KG1 (cell line): ENCODE measurements around the gene TMEM164.

Experiments
- DNase-seq: peaks from one replicate; lab custom pipeline; 2025; lab: John Stamatoyannopoulos, UW

The TMEM164 gene

DNA sequence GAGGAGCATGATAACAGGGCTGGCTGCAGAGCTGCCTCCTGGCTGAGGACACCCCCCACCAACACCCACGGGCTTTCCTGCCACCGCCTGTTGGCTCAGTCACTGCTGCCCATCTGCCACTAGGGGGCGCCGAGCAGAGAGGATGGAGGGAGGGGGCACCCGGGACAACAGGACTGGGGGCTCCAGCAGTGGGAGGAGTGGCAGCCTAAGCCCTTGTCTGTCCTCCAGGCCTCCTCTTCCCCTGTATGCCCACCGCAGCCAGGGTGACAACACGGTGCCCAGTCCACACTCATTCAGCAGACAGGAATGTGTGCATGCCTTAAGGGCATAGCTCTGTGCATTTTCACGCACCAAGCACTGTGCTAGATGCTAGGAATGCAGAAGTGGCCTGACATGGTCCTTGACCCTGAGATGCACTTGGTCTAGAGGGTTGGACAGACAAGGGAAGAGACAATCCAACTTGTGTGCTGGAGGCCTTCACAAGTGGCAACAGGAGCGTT lies 165.1 kb downstream of the TMEM164 start:
- no peak for DNase-seq

DNA sequence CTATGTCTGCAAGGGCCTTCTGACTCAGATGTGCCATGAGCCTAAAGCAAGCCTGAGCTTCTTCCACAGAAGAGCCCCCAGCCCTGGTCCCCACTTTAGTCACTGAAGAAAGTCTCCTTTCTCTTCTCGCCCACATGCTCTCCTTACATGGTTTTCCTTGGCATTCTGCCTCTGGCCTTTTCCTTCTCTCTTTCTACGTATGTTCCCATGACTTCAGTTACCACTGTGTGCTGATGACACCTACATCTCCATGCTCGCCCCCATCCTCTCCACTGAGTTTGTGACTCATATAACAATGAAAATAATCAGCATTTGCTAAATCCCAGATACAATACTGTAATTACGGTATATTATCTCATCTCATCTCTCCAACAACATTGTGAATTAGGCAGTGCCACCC lies 165.7 kb downstream of the TMEM164 start:
- no peak for DNase-seq

GRCh38 chrX:110170029-110170428 lies 167.1 kb downstream of the TMEM164 start:
- DNase-seq, result no peak

- no peak for DNase-seq
Observed at GRCh38 chrX:110171442-110171841, 168.5 kb downstream of the TMEM164 start.

GRCh38 chrX:110172215-110172614 lies 169.3 kb downstream of the TMEM164 start:
- no peak for DNase-seq

- DNase-seq, result no peak
Observed at GRCh38 chrX:110173192-110174175, 170.6 kb downstream of the TMEM164 start.

GRCh38 chrX:110175146-110175545 lies 172.2 kb downstream of the TMEM164 start:
- DNase-seq, result no peak

DNA sequence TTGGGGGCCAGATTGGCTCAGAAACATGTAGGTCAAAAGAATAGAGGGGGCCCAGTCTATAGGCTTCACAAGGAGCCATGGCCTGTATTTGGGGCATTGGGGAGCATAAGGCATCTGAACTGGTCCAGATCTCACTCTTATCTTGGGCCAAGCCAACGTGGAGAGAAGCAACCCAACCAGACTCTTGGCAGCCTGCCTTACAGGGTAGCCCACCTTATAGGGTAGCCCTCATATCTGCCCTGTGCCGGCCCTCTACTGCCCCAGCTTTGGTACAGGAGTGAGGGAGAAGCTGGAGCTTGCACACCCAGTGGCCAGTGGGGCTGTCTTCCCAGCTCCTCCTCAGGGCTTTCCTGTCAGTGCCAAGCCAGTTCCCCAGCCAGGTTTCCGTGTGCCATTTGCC lies 172.8 kb downstream of the TMEM164 start:
- DNase-seq, result no peak

DNA sequence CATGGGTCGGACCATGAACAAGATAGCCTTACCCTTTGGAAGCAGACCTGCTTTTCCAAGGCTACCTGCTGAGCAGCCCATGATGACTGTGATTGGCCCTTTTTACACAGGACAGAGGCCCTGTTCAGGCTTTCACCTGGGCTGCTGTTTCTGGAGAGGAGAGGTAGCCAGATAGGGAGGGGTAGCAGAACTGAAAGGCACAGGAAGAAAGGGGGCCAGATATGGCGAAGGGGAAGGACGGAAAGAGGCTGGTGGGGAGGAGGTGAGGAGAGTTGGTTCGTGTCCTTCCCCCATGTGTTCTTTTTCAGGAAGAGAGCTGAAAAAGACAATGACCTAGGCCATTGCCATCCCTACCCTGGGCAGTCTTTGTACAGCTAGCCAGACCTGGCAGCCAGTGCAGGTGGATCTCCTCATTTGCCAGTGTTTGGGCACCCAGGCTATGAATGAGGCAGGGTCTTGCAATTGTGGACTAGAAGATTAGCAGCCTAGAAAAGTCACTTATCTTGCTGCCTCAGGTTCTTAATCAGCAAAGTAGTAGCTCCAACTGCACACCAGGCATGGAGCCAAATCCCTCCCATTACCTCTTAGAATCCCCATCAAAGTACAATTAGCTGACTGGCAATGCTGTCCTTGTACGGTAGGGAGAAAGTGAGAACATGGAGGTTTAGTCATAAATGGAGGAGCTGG lies 175.4 kb downstream of the TMEM164 start:
- DNase-seq, result no peak

DNA sequence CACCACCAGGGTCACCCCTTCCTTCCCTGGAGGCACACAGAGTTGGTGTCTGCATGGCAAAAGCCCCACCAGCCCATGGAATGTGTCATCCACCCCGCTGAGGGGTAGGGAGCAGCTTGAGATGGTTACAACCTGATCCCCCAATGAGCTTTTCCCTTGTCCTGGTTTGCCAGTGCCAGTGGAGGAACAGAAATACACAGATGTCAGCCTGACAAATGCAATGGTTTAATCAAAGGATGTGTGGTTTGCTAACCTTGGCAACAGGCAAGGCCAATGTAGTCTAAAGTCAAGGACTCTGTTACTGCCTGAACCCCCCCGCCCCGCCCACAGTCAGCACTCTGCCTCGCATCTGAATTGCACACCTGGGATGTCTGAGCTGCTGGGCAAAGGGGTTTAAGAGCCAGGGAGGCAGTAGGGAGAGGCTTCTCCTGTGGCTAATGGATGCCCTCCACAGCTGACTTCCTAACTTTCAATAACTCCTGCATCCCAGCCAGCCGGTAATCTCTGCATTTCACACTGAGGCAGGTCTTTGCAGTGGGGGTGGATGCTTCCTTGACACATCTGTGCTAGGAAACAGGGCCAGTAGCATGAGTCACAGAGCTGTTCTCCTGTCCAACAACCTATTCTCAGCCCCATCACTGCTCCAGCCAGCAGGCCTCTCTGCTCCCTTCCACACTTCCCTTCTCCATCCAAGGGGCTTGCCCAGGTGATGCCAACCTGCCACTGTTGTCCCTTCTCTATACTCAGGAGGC lies 177.4 kb downstream of the TMEM164 start:
- no peak for DNase-seq

DNA sequence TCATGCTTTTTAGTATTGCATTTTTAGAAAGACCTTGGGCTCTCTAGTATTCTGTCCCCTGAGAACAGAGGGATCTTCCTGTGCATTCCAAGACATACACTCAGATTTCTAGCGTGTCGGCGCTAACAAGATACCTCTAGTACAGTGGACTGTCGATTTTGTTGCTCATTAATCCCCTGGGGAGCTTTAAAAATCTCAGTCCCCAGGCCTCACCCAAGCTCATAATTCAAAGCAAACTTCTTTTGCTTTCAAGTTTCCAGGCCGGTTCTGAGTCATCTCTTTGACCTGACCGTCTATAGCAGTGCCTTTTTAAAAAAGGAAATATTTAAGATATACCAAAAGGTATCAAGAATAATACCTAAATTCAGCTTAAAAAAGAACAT lies 178.0 kb downstream of the TMEM164 start:
- DNase-seq, result no peak

DNA sequence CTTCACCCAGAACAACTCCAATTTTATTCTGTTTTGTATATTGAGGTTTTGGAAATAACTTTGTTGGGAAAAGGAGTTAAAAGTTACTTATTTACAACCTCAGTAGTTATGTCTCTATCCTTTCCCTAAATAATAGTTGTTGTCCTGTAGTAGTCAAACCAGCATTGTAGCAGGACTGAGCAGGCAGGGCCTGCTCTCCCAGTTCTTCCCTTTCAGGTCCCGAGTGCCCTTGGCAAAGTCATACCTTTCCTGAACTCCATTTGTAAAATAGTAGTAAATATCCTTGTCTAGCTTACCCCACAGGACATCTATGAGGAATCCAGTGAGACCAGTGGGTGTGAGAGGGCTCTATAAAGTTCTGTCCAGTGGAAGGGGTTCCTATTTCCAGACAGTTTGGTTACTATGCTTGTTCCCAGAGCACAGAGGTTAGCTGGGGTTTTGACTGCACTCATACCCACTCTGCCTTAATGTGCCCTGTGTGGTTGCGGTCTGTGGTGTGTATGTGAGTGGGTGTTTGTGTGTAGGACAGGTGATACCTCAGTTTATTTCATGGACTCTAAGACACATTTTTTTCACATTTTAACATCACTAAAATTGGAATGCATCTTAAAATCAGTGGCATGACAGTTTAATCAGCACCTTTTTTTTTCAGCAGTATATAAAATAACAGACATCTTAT lies 178.7 kb downstream of the TMEM164 start:
- DNase-seq, result no peak

- DNase-seq, result no peak
Observed at GRCh38 chrX:110182362-110182761, 179.4 kb downstream of the TMEM164 start.

- no peak for DNase-seq
Observed at GRCh38 chrX:110182865-110183264, 180.0 kb downstream of the TMEM164 start.

DNA sequence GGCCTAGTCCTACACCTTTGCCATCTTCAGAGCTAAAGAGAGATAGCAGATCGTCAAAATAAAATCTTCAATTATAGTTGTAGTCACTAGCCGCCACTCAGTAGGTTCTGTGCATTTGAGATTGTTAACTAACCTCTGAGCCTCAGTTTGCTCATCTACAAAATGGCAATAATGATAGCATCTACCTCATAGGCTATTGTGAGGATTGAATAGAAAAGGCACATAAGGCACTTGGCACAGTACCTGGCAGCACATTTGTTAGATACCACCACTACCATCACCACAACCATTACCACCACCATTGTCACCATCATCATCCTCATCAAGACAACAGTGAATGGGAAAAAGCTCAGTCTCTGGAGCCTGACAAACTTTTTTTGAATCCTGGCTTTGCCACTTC lies 180.4 kb downstream of the TMEM164 start:
- DNase-seq, result no peak

GRCh38 chrX:110188701-110189558 lies 186.0 kb downstream of the TMEM164 start:
- DNase-seq, result no peak

DNA sequence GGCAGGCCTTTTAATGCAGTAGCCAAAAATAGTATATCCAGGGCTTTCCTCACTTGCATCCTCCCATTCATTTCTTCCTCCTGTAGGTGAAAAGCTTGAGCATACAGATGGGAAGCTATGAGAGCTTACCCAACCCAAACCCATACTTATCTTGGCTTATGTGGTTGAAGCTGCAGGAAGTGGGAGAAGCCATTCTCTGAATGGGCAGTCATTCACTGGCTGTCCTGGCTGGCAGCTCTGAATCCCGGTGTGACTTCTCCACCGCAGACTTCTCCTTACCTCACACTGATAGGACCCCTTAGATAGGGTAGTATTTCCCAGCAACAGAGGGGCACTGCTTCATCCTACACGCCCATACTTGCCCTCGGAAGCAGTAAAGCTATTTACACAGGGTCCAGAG lies 189.6 kb downstream of the TMEM164 start:
- DNase-seq, result no peak

GRCh38 chrX:110194977-110195376 lies 192.1 kb downstream of the TMEM164 start:
- no peak for DNase-seq

GRCh38 chrX:110201799-110202198 lies 198.9 kb downstream of the TMEM164 start:
- DNase-seq, result no peak

DNA sequence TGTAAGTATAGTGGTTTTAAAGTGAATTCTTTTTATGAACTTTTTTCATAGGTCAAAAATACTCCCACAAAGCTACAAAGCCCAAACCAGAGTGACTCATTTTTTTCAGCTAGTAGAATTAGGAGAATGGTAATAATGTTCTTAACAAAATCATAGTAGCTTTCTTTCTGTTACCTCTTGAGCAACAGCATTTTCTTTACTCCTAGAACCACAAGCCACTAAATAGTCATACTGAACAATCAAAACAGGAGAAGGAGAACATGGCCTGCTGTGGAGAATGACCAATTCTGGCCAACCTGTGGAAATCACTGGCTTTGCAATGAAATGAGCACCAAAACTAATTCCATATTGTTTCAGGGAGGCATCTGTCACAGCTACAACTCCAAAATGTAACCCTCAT lies 202.1 kb downstream of the TMEM164 start:
- no peak for DNase-seq

- no peak for DNase-seq
Observed at GRCh38 chrX:110208092-110208491, 205.2 kb downstream of the TMEM164 start.
